ENCODE results near the gene DMAC2.
"Not testable (repeated sequence)": the region's sequence is repeated elsewhere in the genome, so short reads cannot be mapped to it uniquely, and the experiment has no call there.

The DMAC2 gene

DNA sequence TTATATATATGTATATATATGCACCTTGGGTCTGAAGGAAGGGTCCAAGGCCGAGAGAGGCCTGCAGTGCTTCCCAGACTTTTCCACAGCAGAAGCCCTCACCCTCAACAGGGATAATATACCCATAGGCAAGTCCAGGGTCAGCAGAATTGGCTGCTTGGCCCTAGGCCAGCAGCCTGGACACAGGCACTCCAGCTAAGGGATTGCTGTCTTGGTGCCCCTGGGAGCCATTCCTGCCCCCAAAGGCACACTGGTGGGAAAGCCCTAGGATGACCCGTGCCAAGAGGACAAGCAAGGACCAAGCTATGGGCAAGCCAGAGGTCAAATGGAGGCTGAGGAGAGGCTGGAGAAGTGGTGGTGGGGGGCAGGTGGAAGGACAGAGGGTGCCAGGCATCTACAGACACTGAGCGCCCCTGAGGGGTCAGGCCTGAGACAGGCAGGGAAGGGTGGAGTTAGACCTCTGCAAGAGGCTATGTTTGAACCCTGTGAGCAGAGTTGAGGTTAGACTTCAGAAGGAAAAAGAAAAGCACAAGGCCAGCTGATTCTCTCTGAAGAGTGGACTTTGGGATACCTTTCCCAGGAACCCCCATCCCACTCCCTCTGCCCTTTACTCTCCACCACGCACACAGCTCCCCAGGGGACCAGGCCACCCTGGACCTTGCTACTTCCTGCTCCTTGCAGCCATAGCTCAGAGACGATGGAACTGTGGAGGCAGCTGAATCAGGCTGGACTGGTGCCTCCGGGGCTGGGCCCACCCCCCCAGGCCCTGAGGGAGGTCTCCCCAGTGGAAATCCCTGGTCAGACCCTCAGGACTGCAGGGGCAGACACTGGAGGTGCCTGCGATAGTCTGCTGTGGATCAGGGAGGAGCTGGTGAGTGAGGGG lies 3.0 kb upstream of the DMAC2 start, which contains the start of gene ERICH4:
TSS of gene ERICH4 (plus strand) at position 684 of the 883 bp plus-strand sequence. CDS start at position 698, 14 bp downstream.
- DNase-seq, result no peak

DNA sequence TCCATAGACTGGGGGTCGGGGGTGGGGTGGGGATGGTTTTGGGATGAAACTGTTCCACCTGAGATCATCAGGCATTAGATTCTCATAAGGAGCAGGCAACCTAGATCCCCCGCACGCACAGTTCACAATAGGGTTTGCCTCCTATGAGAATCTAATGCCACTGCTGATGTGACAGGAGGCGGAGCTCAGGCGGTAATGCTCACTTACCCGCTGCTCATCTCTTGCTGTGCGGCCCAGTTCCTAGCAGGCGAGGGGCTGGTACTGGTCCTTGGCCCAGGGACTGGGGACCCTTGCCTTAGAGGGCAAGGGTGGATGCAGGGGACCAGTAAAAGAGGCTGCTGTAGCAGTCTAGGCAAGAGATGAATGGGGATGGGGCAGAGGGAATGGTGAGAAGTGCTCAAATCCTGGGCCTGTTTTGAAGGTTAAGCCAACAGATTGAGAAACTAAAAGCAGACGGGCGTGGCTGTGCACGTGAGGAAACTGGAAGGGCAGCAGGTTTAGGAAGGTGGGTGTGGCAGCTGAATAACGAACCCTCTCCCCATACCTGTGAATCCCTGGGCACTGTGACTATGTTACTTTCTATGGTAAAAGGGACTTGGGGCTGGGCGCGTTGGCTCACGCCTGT lies 1.7 kb upstream of the DMAC2 start:
- no peak for DNase-seq

DNA sequence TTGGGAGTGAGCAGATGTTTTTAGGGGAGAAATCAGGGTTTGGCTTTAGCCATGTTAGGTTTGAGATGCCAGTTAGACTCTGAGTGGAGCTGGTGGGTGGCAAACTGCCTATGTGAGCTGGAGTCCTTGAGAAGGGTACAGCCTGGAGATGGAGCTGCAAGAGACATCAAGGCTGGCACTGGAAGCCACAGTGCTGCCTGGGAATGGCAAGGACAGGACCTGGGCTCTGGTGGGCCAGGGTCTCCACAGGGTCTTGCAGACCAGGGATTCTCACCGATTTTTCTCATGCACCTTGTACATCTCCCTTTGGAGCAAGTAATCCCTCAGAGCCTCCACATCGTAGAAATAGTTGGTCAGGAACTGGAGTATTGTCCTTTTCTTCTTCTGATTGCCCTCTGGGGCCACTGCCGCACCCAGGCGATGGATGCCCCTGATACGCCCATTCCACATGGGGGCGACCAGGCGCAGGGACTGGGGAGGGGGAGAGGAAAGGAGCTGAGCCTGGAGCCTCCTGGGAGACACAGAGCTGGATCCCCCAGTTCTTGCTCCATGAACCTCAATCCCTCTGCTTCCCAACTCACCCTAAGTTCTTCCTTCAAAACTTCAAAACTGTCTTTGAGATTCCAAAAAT lies 1.7 kb downstream of the DMAC2 start:
- no peak for DNase-seq

DNA sequence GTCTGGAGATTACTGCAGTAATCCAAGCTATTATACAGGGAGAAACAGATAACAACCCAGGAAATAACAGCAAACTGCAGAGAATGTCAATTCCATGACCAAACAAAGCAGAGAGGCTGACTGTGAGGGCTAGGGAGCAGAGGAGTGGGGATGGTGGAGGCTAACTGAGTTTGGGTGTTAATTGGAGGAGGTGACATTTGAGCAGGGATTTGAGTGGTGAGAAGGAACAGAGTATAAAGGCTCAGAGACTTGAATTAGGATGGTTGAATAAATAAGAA lies 3.1 kb downstream of the DMAC2 start:
- DNase-seq, result no peak

DNA sequence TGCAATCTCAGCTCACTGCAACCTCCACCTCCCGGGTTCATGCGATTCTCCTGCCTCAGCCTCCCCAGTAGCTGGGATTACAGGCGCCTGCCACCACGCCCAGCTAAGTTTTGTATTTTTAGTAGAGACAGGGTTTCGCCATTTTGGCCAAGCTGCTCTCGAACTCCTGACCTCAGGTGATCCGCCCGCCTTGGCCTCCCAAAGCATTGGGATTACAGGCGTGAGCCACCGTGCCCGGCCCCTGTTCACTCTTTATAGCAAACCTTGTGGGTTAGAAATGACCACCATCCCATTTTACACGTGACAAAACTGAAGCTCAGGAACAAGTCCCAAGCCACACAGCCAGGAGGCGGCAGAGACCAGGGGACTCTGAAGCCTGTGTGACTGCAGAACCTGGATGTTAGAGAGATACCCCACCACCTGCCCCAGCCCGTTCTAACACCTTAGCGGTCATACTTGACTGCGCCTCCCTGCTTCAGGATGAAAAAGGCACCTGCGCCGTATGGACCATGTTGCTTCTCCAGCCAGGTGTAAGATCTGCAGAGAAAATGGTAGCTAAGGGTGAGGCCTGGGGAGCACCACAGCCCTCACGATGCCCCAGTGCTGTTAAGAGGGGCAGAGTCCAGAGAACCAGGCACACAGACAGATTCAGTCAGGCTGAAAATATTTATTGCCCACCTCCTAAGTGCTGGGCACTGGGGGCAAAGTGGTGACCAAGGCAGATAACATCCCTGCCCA lies 3.6 kb downstream of the DMAC2 start:
- no peak for DNase-seq

DNA sequence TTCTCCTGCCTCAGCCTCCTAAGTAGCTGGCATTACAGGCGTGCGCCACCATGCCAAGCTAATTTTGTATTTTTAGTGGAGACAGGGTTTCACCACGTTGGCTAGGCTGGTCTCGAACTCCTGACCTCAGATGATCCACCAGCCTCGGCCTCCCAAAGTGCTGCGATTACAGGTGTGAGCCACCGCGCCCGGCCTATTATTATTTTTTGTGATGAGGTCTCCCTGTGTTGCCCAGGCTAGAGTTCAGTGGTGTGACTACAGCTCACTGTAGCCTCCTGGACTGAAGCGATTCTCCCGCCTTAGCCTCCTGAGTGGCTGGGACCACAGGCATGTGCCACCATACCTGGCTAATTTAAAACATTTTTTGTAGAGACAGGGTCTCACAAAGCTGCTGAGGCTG lies 4.3 kb downstream of the DMAC2 start:
- not testable (repeated sequence) for DNase-seq

DNA sequence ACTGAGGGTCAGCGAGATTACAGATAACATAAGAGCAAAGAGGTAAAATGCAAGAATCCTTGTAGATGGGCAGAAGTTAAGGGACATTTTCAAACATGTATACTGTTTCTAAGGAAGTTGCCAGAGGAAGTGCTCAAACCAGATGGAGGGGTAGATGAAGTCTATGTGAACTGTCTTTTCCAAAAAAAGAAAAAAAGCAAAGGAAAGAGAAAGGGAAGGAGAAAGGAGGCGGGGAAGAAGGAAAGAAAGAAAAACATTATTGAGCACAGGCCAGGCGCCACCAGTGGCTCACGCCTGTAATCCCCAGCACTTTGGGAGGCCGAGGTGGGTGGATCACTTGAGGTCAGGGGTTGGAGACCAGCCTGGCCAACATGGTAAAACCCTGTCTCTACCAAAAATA lies 5.3 kb downstream of the DMAC2 start:
- peak; percentile 15 to 18 for DNase-seq

DNA sequence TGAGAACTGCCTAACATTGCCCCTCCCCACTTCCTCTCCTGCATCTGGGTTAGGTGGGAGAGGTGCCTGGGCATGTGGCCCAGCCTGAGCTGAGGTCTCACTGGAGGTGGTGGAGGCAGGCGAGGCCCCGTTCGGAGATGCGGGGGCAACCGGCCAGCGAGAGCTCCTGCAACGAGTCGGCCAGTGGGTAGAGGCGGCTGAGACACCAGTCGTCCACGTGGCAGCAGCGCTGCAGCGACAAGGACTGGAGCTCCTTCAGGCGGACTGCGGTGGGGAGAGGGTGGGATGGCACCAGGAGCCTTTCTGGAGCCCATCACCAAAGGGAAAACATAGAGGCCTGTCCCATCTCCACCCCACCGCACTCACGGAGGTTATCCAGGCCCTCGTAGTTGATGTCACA lies 6.5 kb downstream of the DMAC2 start:
- DNase-seq, result no peak

DNA sequence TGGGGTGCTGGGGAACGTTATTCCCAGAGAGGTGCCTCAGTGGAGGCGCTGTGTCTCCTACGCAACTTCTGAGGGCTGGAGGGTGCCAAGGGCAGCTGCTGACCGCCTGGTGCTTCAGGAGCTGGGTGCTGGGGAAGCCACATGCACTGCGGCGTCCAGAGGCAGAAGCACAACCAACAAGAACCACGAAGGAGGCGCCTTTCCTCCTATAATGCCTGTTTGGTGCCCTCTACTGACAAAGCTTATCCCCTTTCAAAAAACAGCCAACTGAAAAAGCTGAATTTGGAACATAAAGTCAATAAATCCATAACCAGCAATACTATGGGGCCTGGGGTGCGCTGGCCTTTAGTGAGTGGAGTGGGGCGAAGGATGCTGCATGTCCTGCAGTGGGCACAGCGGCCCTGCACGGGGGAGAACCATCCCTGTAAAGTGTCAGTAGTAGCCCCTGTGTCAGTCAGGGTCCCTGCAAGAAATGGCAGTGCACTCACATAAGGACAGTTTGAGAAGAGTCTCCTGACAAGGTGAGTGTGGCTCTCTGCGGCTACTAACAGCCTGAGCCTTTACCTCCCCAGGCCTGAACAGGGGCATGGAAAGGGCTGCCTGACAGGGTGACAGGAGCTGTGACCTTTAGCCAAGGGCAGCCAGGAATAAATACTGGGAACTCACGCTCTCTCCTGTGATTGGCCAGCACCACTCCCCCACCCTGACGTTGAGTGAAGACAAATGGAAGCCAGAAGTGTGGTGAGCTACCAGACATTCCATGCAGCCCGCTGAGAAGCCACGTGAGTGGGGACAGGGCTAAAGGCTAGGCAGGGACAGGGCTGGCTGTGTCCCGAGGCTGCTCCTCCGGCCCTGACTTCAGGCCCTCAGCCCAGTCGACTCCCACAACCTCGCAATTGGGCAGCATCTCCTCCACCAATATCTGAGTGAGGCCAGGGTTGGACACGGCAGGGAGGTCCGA lies 8.0 kb downstream of the DMAC2 start:
- DNase-seq, result peak; percentile 74 to 79

DNA sequence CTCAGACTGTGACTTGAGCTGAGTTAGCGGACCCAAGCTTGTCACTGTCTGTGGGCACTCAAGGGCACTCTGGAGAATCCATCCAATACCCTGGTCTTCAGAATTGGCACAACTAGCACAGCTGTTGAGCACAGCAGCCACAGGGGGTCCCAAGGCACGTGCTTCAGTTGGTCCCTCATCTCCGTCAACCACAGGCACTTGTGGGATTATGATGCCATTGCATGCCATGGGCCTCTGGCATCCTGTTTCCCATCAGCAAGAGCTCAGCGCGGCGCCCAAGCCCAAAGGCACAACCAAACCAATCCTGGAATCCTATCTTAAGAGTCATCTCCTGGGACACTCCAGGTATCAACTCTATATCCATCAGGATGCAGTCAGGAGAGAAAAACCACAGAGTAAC lies 8.8 kb downstream of the DMAC2 start:
- no peak for DNase-seq

DNA sequence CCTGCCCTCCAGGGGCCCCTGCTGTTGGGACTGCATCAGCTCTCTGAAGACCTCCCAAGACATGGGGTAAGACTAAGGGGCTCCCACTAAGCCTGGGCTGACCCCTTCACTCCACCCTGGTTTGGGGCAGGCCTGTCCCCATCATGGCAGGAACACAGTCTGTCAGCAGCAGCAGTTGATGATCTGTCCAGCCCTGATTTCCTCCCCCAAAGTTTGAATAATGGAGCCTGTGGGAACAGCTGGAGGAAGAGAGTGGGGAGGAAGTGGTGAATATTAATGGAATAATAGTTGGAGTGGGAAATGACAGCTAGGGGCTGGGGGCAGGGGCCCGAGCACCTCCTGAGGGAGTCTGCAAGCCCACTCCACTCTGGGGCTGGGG lies 11.2 kb downstream of the DMAC2 start:
- DNase-seq, result no peak

DNA sequence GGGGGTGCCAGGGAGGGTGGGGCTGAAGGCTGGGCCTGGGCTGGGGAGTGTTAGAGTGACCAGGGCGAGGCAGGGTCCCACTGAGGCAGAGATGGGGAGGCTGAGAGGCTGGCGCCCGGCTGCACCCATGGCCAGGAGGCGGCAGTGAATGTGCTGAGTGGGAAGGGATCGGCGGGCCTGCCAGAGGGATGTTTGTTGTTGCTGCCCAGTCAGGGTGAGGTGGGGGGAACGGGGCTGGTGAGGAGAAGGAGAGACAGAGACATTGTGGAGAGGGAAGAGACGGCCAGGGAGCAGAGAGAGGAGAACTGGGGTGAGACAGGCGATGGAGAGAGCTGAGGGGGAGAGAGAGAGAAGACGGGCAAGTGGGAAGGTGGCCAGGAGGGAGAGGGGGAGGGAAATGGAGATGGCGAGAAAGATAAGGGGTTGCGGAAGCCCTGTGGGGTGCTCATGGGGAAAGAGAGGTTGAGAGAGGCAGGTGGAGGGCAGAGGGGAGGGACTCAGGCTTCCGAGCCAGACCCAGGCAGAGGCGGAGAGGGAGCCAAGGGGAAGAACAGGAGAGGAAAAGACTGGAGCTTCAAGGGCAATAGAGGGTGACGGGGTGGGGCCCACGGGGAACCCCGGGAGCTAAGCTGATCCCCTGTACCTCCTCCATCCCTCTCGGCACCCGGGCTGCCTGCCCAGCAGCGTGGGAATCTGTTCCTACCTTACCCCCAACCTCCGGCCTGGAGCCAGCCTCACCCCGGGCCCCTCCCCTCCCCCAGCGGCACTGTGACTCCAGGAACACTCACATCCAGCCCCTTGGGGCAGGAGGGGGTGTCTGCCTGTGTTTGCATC lies 11.8 kb downstream of the DMAC2 start:
- peak; percentile 44 to 59 for DNase-seq

DNA sequence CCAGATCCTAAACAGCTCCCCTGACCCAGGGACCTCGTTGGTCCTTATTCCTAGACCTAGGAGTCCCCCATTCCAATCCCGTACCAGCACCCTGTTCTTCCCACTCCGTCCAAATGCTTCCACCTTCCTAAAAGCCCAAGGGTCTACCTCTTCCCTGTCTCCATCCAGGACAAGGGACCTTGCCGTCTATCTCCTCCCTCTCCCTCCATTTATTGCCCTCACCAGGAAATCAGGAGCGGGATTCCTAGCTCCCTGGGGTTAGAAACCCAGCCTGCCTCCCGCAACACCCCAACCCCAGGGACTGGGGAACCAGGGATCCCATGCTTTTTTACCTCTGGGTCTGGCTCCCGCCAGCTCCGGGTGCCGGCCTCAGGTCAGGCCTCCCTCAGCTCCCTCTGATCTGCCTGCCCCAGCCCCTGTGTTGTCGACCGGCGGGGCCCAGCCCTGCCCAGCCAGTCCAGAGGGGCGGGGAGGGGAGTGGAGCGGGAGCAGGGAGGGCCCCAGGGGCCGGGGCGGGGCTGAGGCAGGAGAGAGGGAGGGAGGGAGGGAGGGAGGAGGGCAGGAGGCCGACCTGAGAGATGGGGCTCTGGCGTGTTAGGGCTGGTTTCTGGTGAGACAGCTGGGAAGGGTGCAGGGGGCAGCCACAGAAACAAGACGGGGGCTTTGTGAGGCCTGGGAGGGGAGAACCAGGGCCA lies 12.6 kb downstream of the DMAC2 start, which contains the start of gene B3GNT8:
TSS of gene B3GNT8 (minus strand) at position 423 of the 695 bp plus-strand sequence. CDS start 596 bp downstream, outside the sequence.
- DNase-seq, result peak; percentile 62 to 71

DNA sequence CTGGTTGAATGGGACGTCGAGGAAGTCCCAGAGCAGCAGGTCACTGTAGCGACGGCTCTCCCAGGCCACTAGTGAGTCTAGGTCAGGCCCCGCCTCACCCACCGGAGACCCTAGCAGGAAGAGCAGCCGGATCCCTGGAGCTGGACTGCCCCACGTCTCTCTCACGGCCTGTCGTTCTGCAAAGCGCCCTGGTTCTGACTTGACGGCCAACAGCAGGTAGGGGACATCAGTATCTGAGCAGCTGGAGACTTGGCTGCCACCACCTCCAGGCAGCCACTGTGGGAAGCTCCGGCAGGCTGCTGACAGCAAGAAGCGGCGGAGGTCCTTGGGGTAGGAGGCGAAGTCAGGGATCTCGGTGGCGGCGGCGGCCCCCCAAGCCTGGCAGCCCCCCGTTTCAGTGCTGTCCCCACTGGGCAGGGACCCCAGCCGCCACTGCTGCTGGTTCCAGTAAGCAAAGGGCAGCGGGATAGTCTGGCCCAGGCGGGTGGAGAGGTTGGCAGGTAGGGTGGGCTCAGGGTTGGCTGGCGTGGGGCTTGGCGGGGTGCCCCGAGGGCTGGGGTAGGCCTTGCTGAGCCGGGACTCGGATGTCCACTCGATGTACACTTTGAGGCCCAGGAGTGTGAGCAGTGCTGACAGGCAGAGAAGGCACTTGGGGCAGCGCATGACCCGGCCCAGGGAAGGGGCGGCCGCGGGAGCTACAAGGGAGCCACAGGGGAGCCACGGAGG lies 13.4 kb downstream of the DMAC2 start:
- no peak for DNase-seq

DNA sequence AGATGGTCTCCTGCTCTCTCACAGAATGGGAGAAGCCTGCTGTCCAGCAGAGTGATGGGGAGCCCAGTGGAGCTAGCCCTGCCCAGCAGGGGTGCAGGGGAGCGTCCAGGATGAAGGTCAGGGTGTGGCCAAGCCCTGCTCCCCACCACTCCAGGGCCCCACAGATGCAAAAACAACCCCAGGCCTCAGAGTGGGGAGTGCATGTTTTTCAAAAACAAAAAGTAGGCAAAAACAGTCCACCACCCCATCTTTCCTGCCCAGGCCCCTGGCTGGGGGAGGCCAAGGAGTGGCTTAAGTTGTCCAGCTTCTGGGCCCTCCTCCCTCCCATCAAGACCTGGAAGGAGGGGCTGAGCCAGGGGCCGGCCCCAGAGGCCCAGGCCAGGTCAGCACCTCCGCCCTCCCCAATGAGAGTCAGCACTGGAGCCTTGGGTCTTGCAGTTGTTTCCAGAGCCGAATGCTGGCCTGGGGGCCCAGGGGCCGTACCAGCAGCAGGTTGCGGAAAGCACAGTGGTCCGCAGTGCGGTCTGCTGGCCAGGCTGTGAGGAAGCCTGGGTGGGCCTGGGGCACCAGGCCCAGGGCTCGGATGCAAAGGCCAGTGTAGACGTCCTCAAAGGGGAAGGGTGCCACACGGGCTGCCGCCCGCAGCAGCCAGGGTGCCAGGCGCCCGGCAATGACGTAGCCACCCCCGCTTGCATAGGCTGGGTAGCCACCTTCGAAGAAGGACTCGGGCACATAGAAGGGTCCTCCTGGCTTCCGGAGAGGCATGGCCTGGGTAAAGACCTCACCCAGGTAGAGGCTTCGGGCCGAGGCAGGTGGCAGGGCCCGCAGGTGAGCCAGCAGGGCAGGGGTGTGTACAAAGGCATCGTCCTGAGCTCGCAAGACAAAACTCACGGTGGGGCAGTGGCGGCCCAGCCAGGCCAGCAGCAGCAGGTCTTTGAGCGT lies 14.3 kb downstream of the DMAC2 start:
- no peak for DNase-seq

DNA sequence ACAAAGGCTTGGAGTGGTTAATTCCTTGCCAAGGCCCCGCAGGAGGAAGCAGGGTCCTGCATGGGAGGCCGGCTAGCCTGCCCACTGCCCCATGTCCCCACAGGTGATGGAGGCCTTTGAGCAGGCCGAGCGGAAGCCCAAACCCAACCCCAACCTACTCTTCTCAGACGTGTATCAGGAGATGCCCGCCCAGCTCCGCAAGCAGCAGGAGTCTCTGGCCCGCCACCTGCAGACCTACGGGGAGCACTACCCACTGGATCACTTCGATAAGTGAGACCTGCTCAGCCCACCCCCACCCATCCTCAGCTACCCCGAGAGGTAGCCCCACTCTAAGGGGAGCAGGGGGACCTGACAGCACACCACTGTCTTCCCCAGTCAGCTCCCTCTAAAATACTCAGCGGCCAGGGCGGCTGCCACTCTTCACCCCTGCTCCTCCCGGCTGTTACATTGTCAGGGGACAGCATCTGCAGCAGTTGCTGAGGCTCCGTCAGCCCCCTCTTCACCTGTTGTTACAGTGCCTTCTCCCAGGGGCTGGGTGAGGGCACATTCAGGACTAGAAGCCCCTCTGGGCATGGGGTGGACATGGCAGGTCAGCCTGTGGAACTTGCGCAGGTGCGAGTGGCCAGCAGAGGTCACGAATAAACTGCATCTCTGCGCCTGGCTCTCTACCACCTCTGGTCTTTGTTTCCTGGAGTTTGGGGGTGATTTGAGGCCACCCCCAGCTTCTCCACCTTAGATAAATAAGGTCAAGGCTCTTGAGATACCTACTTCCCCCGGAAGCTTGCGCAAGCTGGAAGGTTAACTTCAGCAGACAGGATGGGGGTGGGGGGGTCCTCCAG lies 15.2 kb downstream of the DMAC2 start:
- peak in 1 of 2 experiments; percentile 39 for DNase-seq

DNA sequence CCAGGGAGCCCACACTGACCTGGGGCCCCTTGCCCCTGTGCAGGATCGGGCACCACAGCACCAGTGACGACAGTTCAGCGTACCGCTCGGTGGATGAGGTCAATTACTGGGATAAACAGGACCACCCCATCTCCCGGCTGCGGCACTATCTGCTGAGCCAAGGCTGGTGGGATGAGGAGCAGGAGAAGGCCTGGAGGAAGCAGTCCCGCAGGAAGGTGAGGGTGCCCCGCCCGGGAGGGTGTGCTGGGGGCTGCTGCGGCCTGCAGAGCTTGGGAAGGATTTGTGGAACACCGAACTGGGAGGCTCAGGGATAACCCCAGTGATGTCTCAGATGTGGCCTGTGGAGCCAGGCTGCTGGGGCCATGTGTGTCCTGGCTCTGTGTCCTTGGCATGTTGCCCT lies 16.8 kb downstream of the DMAC2 start:
- DNase-seq, result no peak

DNA sequence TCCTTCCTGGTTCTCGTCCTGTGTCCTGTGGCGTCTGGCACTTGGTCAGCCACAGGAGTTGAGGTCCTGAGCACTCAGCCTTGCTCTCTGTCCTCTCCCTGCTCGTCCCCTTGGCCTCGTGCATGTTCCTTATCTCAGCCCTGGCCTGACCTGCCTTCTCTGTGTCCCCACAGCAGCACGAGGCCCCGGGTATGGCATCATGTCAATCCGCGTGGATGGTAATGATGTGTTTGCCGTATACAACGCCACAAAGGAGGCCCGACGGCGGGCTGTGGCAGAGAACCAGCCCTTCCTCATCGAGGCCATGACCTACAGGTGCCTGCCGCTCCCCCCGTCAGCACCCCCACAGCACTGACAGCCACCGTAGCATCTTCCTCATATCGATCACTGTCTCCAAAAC lies 17.3 kb downstream of the DMAC2 start:
- DNase-seq, result no peak

Measured in AML-193 (cell line).